Muscle of back (tissue), 11 donors: ENCODE data around the gene PCDHGA12. TPM values are rescaled to one million over a fixed set of nuclear protein-coding genes. Genes with fewer than 3 reads are reported as not detected.
"Not testable (repeated sequence)": the region's sequence is repeated elsewhere in the genome, so short reads cannot be mapped to it uniquely, and the experiment has no call there.

Source experiments
- DNase-seq, 3 donors: peaks; one replicate each; pipeline versions ENCODE4 v3.0.0 to v3.0.0-alpha.2; 2013
- polyA plus RNA-seq, 10 donors: library from polyadenylated mRNA; unstranded; fragments of 120-200 nt; gene quantifications; one replicate each; pipeline ENCODE4 v1.2.1, GENCODE V29; 2013; ENCODE audit not compliant: insufficient read length in 10 of 10

Gene PCDHGA12
- polyA plus RNA-seq, 10 donors: 1.2 to 3.1 (median 2.3) TPM

- no peak for DNase-seq
These were observed 26.9 kb upstream of the PCDHGA12 start for GRCh38 chr5:141403387-141403786.

- DNase-seq: peak in 1 of 3 donors; percentile 57
These were observed 22.4 kb upstream of the PCDHGA12 start, which contains the start of gene PCDHGB6 for GRCh38 chr5:141407790-141408505. TSS of gene PCDHGB6 (plus strand) at chr5:141408021. CDS start at chr5:141408203, 182 bp downstream.

GRCh38 chr5:141409598-141410306, 20.6 kb upstream of the PCDHGA12 start:
- no peak for DNase-seq

GRCh38 chr5:141411575-141411974, 18.7 kb upstream of the PCDHGA12 start:
- no peak for DNase-seq

DNA sequence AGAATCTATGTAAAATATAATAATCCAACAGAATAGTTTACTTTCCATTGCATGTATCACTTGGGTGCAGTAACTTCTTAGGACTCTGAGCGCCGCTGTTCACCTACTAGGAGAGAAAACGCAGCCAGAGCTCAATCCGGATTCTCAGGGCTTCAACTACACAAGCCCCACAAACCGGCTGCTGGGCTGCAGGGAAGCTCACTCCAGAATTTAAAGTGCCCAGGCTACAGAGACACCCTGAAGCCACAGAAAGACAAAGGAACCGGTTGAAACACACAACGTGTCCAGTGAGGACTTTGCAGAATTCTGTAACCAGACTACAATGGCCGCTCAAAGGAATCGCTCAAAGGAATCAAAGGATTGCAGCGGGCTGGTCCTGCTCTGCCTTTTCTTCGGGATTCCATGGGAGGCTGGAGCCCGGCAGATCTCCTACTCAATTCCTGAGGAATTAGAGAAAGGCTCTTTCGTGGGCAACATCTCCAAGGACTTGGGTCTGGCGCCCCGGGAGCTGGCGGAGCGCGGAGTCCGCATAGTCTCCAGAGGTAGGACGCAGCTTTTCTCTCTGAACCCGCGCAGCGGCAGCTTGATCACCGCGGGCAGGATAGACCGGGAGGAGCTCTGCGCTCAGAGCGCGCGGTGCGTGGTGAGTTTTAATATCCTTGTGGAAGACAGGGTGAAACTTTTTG, 17.3 kb upstream of the PCDHGA12 start, which contains the start of gene PCDHGA10:
Gene PCDHGA10 (plus strand): TSS at position 134 of the 686 bp plus-strand sequence. CDS start 189 bp downstream, at position 323.
- DNase-seq: peak in 2 of 3 donors; percentile 34 to 47

DNA sequence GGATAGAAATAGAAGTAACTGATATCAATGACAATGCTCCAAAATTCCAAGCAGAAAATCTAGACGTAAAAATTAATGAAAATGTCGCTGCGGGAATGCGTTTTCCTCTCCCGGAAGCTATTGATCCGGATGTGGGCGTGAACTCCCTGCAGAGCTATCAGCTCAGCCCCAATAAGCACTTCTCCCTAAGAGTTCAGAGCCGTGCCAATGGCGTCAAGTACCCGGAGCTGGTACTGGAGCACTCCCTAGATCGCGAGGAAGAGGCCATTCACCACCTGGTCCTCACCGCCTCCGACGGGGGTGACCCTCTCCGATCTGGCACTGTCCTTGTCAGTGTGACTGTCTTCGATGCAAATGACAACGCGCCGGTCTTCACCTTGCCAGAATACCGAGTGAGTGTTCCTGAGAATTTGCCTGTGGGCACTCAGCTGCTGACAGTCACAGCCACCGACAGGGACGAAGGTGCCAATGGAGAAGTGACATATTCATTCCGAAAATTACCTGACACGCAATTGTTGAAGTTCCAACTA, 16.7 kb upstream of the PCDHGA12 start:
- no peak for DNase-seq

GRCh38 chr5:141414548-141415274, 15.6 kb upstream of the PCDHGA12 start:
- not testable (repeated sequence) for DNase-seq

DNA sequence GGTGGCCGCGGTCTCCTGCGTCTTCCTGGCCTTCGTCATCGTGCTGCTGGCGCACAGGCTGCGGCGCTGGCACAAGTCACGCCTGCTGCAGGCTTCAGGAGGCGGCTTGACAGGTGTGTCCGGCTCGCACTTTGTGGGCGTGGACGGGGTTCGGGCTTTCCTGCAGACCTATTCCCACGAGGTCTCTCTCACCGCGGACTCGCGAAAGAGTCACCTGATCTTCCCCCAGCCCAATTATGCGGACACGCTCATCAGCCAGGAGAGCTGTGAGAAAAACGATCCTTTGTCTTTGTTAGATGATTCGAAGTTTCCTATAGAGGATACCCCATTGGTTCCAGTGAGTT, 15.1 kb upstream of the PCDHGA12 start:
- not testable (repeated sequence) for DNase-seq

GRCh38 chr5:141417494-141418172, 12.7 kb upstream of the PCDHGA12 start, which contains the start of gene PCDHGB7:
TSS of gene PCDHGB7 (plus strand) at chr5:141417677. CDS start at chr5:141417860, 183 bp downstream.
- DNase-seq: peak; percentile 46 to 72 (median 69)

GRCh38 chr5:141419074-141419880, 11.0 kb upstream of the PCDHGA12 start:
- no peak for DNase-seq

GRCh38 chr5:141420855-141421488, 9.3 kb upstream of the PCDHGA12 start, which contains the start of gene PCDHGA11:
TSS of gene PCDHGA11 (plus strand) at chr5:141421051. CDS start at chr5:141421228, 177 bp downstream.
- DNase-seq: peak in 2 of 3 donors; percentile 44

DNA sequence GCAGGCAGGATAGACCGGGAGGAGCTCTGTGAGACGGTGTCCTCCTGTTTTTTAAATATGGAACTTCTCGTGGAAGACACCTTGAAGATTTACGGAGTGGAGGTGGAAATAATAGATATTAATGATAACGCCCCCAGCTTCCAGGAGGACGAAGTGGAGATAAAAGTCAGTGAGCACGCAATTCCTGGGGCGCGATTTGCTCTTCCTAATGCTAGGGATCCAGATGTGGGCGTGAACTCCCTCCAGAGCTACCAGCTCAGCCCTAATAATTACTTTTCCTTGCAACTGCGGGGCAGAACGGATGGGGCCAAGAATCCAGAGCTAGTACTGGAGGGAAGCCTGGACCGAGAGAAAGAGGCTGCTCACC, 8.8 kb upstream of the PCDHGA12 start:
- no peak for DNase-seq

DNA sequence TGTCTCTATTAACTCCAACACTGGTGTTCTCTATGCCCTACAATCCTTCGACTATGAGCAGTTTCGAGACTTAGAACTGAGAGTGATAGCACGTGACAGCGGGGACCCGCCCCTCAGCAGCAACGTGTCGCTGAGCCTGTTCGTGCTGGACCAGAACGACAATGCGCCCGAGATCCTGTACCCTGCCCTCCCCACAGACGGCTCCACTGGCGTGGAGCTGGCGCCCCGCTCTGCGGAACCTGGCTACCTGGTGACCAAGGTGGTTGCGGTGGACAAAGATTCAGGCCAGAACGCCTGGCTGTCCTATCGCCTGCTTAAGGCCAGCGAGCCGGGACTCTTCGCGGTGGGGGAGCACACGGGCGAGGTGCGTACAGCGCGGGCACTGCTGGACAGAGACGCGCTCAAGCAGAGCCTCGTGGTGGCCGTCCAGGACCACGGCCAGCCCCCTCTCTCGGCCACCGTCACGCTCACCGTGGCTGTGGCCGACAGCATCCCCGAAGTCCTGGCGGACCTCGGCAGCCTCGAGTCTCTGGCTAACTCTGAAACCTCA, 7.5 kb upstream of the PCDHGA12 start:
- no peak for DNase-seq

DNA sequence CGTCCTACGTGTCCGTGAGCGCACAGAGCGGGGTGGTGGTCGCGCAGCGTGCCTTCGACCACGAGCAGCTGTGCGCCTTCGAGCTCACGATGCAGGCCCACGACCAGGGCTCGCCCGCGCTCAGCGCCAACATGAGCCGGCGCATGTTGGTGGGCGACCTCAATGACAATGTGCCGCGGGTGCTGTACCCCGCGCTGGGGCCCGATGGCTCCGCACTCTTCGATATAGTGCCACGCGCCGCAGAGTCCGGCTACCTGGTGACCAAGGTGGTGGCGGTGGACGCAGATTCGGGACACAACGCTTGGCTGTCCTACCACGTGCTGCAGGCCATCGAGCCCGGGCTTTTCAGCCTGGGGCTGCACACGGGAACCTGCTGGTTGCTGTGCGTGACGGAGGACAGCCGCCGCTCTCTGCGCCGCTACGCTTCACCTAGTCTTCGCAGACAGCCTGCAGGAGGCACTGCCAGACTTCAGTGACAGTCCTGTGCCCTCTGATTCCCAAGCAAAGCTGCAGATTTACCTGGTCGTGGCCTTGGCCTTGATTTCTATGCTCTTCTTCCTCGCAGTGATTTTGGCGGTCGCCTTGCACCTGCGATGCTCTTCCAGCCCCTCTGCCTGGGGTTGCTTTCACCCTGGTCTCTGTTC, 2.4 kb upstream of the PCDHGA12 start:
- no peak for DNase-seq

DNA sequence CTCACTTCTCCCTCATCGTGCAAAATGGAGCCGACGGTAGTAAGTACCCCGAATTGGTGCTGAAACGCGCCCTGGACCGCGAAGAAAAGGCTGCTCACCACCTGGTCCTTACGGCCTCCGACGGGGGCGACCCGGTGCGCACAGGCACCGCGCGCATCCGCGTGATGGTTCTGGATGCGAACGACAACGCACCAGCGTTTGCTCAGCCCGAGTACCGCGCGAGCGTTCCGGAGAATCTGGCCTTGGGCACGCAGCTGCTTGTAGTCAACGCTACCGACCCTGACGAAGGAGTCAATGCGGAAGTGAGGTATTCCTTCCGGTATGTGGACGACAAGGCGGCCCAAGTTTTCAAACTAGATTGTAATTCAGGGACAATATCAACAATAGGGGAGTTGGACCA, 979 bp downstream of the PCDHGA12 start:
- DNase-seq: no peak

DNA sequence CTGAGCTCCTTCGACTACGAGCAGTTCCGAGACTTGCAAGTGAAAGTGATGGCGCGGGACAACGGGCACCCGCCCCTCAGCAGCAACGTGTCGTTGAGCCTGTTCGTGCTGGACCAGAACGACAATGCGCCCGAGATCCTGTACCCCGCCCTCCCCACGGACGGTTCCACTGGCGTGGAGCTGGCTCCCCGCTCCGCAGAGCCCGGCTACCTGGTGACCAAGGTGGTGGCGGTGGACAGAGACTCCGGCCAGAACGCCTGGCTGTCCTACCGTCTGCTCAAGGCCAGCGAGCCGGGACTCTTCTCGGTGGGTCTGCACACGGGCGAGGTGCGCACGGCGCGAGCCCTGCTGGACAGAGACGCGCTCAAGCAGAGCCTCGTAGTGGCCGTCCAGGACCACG, 2.0 kb downstream of the PCDHGA12 start:
- not testable (repeated sequence) for DNase-seq

- DNase-seq: not testable (repeated sequence)
These were observed 2.4 kb downstream of the PCDHGA12 start for GRCh38 chr5:141432726-141433125.

- no peak for DNase-seq
These were observed 3.7 kb downstream of the PCDHGA12 start for GRCh38 chr5:141434006-141434405.
